OCI-LY7 (cell line): Measurements from ENCODE around the gene KLF13.

Experiments
- EZH2phosphoT487 ChIP-seq: fragments of 200-600 bp; sonication (generic); IDR thresholded peaks from 2 replicates; pipeline ENCODE4 v1.6.1; 2018; ENCODE audit warnings: low read depth, borderline replicate concordance, mild to moderate bottlenecking, mixed run types, antibody characterized with exemption, low read length, moderate library complexity, mixed read lengths
- TF ChIP-seq, protein P1 (sequence below): fragments of 200-600 bp; sonication (generic); conservative IDR thresholded peaks from 2 replicates; pipeline ENCODE4 v1.5.1; 2014; ENCODE audit warnings: mild to moderate bottlenecking, antibody characterized with exemption, low read length, moderate library complexity, mixed read lengths

DNA sequence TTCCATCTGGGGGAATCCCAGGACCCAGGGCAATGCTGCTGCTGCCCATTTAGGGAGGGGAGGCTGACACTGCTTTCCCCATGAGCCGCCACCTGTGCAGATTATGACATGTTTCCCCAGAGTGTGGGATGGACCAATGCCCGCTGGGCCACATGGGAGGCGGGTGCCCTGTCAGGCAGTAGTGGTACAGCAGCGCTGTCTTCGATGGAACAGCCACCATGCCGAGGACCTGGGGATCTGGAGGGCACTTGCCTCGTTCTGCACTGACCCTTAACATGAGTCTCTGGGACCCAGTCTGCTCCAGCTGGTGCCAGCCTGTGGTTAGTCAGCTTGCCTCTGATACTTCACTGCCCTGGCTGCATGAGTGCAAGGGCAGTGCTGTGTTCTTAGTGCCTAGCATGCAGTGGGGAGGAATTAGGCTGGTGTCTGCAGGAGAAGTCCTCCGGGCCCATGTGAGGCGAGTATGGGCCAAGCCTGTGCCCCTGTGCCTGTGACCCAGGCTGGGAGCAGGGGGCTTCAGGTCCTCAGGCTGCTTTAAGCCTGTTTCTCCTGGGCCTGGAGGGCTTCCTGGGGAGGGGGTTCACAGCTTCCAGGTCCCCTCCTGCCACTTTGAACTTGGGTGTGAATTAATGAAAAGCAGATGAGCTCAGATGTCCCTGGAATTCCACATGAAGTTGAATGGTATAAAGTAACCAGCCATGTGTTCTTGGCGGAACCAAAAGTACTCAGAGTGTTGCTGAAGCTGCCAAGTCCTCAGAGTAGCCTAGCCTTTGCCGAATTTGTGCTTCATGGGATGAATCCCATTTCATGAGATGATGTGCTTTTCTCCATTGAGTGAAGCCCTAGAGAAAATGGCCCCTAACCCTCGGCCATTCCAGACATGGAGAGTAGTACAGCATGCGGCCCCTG, 22.9 kb downstream of the KLF13 start:
- TF ChIP-seq, protein P1, sequence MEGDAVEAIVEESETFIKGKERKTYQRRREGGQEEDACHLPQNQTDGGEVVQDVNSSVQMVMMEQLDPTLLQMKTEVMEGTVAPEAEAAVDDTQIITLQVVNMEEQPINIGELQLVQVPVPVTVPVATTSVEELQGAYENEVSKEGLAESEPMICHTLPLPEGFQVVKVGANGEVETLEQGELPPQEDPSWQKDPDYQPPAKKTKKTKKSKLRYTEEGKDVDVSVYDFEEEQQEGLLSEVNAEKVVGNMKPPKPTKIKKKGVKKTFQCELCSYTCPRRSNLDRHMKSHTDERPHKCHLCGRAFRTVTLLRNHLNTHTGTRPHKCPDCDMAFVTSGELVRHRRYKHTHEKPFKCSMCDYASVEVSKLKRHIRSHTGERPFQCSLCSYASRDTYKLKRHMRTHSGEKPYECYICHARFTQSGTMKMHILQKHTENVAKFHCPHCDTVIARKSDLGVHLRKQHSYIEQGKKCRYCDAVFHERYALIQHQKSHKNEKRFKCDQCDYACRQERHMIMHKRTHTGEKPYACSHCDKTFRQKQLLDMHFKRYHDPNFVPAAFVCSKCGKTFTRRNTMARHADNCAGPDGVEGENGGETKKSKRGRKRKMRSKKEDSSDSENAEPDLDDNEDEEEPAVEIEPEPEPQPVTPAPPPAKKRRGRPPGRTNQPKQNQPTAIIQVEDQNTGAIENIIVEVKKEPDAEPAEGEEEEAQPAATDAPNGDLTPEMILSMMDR = no peak
- no peak for TF ChIP-seq EZH2phosphoT487
